Mesendoderm (in vitro differentiated cells): Measurements from ENCODE around the gene MAB21L4.

Experiments
- DNase-seq: peaks from one replicate; pipeline ENCODE4 v3.0.0; 2013
- H2AK5ac ChIP-seq: 2 replicates; pipeline ENCODE4 v1.6.1; 2013; ENCODE audit warnings: low read length, inconsistent platforms
- H2BK120ac ChIP-seq: 2 replicates; pipeline ENCODE4 v1.6.1; 2013; ENCODE audit warnings: low read depth, mild to moderate bottlenecking, low read length, moderate library complexity, mixed read lengths
- H2BK15ac ChIP-seq: replicated peaks from 2 replicates; pipeline ENCODE4 v1.6.1; 2013; ENCODE audit warnings: low read depth, mild to moderate bottlenecking, moderate library complexity
- H2BK5ac ChIP-seq: 2 replicates; pipeline ENCODE4 v1.6.1; 2013; ENCODE audit warnings: low read length, inconsistent platforms
- H3K18ac ChIP-seq: 2 replicates; pipeline ENCODE4 v1.6.1; 2013; ENCODE audit warnings: mild to moderate bottlenecking, low read length, mixed read lengths
- H3K23ac ChIP-seq: one replicate; pipeline ENCODE4 v1.6.1; 2013; ENCODE audit warnings: low read length
- H3K27ac ChIP-seq: 2 replicates; pipeline ENCODE4 v1.5.1; 2013; ENCODE audit warnings: low read depth, mild to moderate bottlenecking, inconsistent platforms, low read length, moderate library complexity
- H3K27me3 ChIP-seq: 2 replicates; pipeline ENCODE4 v1.6.1; 2013; ENCODE audit warnings: low read length, control low read depth, mild to moderate bottlenecking, inconsistent platforms; ENCODE audit not compliant: insufficient read depth, poor library complexity
- H3K36me3 ChIP-seq: 2 replicates; pipeline ENCODE4 v1.6.1; 2013; ENCODE audit warnings: low read length, inconsistent platforms; ENCODE audit not compliant: control insufficient read depth, insufficient read depth
- H3K4ac ChIP-seq: one replicate; pipeline ENCODE4 v1.6.1; 2013; ENCODE audit warnings: low read depth, mild to moderate bottlenecking, low read length, moderate library complexity
- H3K4me1 ChIP-seq: 2 replicates; pipeline ENCODE4 v1.6.1; 2013; ENCODE audit warnings: low read depth, low read length, inconsistent platforms; ENCODE audit not compliant: control insufficient read depth
- H3K4me2 ChIP-seq: 2 replicates; pipeline ENCODE4 v1.6.1; 2013; ENCODE audit warnings: low read length
- H3K4me3 ChIP-seq: 2 replicates; pipeline ENCODE4 v1.5.1; 2013; ENCODE audit warnings: mild to moderate bottlenecking, low read length
- H3K56ac ChIP-seq: one replicate; pipeline ENCODE4 v1.6.1; 2013; ENCODE audit warnings: low read length
- H3K79me1 ChIP-seq: 2 replicates; pipeline ENCODE4 v1.6.1; 2013; ENCODE audit warnings: low read length, inconsistent platforms
- H3K79me2 ChIP-seq: 2 replicates; pipeline ENCODE4 v1.6.1; 2013; ENCODE audit warnings: mild to moderate bottlenecking, low read length; ENCODE audit not compliant: control insufficient read depth, insufficient read depth
- H3K9ac ChIP-seq: 2 replicates; pipeline ENCODE4 v1.6.1; 2013; ENCODE audit warnings: low read length, inconsistent platforms
- H4K5ac ChIP-seq: one replicate; pipeline ENCODE4 v1.6.1; 2013; ENCODE audit warnings: low read length
- H4K8ac ChIP-seq: one replicate; pipeline ENCODE4 v1.6.1; 2013; ENCODE audit warnings: low read depth, mild to moderate bottlenecking, control low read depth, low read length, moderate library complexity
- WGBS: extraction: QIAGEN DNeasy Blood & Tissue Kit; methylation state at CpG from one replicate; pipeline ENCODE4 v1.1.7; 2013; ENCODE audit warnings: low lambda C conversion rate, missing lambda C conversion rate; ENCODE audit not compliant: insufficient coverage; ENCODE audit errors: extremely low coverage; 5-methylcytosine and 5-hydroxymethylcytosine counted together

MAB21L4 gene

DNA sequence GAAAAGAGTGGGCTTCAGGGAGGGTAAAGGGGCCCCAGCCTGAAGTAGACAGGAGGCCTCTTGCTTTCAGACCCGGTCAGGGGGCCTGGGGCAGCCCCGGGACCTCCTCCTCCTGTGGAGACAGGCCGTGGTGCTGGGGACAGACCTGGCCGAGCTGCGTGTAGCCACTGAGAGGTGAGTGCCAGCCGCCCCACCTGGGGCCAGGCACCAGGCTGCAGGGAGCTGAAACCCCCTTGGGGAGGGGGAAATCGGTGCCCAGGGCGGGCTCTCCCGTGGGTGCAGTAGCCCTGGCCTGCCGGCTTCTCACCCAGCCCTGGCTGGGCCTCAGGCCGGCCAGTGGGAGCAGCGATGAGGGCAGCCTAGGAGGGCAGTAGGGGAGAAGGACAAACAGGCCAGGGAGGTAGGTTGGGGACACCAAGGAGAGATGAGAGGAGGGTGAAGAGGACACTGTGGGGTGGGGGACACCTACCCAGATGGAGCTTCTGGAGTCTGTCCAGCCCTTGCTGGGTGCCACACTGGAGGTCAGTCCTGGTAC is 34.2 kb upstream of the MAB21L4 start:
- Histone ChIP-seq H3K4me2 (no peak overlapping the region), H3K18ac (no peak overlapping the region), H3K4ac (no peak overlapping the region), H3K36me3 (no peaks in the 10 kb centered on the region), H3K79me2 (no peaks in the 10 kb centered on the region), H3K27me3 (no peaks in the 10 kb centered on the region), H3K79me1 (no peaks in the 10 kb centered on the region), H2BK5ac (no peak overlapping the region), H3K9ac (no peak overlapping the region), H3K4me3 (no peak overlapping the region), H3K23ac (no peak overlapping the region), H2AK5ac (no peak overlapping the region), H3K27ac (no peak overlapping the region), H4K5ac (no peak overlapping the region), H3K4me1 (no peaks in the 10 kb centered on the region), H2BK120ac (no peak overlapping the region), H4K8ac (no peak overlapping the region), H3K56ac (no peak overlapping the region), H2BK15ac (no peak overlapping the region)
- DNase-seq, result no peak
- WGBS, result no CpG with 5 or more reads among the region's 12 CpGs

GRCh38 chr2:240929364-240930095 is 33.6 kb upstream of the MAB21L4 start:
- no peak overlapping the region for H2AK5ac ChIP-seq
- H3K9ac ChIP-seq, result no peak overlapping the region
- H3K23ac ChIP-seq, result no peak overlapping the region
- H2BK15ac ChIP-seq, result no peak overlapping the region
- no peak overlapping the region for H3K27ac ChIP-seq
- H2BK5ac ChIP-seq, result no peak overlapping the region
- no peaks in the 10 kb centered on the region for H3K79me2 ChIP-seq
- H3K27me3 ChIP-seq, result no peaks in the 10 kb centered on the region
- DNase-seq, result no peak
- no peak overlapping the region for H3K4ac ChIP-seq
- no peak overlapping the region for H3K4me3 ChIP-seq
- H3K79me1 ChIP-seq, result no peaks in the 10 kb centered on the region
- H3K18ac ChIP-seq, result no peak overlapping the region
- H4K5ac ChIP-seq, result no peak overlapping the region
- H3K4me1 ChIP-seq, result no peaks in the 10 kb centered on the region
- H3K4me2 ChIP-seq, result no peak overlapping the region
- no peak overlapping the region for H4K8ac ChIP-seq
- WGBS, result no CpG with 5 or more reads among the region's 10 CpGs
- H3K56ac ChIP-seq, result no peak overlapping the region
- H3K36me3 ChIP-seq, result no peaks in the 10 kb centered on the region
- H2BK120ac ChIP-seq, result no peak overlapping the region

DNA sequence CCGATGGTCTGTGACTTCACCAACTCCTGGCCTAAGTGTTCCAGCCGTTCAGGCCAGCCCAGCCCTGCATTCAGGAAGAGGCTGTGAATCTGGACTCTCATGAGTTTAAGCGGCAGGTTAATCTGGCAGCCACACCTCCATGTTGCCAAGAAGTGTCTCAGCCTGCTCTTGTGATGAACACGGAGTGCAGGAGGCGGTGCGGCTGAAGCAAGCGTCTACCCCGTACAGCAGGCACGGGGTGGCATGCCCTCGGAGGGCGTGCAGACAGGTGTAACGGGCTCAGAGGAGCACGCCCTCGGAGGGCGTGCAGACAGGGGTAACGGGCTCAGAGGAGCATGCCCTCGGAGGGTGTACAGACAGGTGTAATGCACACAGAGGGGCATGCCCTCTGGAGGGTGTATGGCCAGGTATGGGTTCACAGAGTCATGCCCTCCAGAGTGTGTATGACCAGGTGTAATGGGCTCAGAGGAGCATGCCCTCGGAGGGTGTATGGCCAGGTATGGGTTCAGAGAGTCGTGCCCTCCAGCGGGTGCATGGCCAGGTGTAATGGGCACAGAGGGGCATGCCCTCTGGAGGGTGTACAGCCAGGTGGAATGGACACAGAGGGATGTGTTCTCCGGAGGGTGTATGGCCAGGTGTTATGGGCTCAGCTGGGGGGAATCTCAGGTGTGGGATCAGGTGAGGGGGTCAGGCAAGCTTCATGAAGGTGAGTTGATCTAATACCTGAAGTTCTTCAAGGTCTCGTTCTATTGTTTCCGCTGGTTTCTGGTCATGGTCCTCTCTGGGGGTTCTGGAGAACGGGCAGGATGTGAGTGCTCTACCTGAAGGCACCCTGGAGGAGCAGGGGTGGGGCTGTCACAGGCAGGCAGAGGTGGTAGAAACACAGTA is 32.8 kb upstream of the MAB21L4 start:
- Histone ChIP-seq H3K56ac (no peak overlapping the region), H2AK5ac (no peak overlapping the region), H3K27me3 (no peaks in the 10 kb centered on the region), H3K27ac (no peak overlapping the region), H3K4me2 (no peak overlapping the region), H3K18ac (no peak overlapping the region), H3K23ac (no peak overlapping the region), H3K4me1 (no peaks in the 10 kb centered on the region), H4K5ac (no peak overlapping the region), H3K79me2 (no peaks in the 10 kb centered on the region), H4K8ac (no peak overlapping the region), H3K9ac (no peak overlapping the region), H2BK5ac (no peak overlapping the region), H3K4me3 (no peak overlapping the region), H2BK15ac (no peak overlapping the region), H3K79me1 (no peaks in the 10 kb centered on the region), H2BK120ac (no peak overlapping the region), H3K4ac (no peak overlapping the region), H3K36me3 (no peaks in the 10 kb centered on the region)
- DNase-seq, result no peak
- WGBS, result no CpG with 5 or more reads among the region's 24 CpGs

DNA sequence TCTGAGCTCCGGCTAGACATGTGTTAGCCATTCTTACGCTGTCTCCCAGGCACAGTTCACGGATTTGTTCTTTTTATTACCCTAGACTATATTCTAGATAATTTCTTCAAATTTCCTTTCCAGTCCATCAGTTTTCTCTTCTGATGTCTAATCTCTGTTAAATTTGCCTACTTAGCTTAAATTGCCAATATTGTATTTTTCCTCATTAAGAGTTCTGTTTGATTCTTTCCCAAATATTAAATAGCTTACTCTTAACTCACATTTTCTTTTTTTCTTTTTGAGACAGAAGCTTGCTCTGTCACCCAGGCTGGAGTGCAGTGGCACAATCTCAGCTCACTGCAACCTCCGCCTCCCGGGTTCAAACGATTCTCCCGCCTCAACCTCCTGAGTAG is 31.4 kb upstream of the MAB21L4 start:
- Histone ChIP-seq H3K4me1 (no peaks in the 10 kb centered on the region), H3K36me3 (no peaks in the 10 kb centered on the region), H2BK120ac (no peak overlapping the region), H3K4me2 (no peak overlapping the region), H3K23ac (no peak overlapping the region), H2AK5ac (no peak overlapping the region), H4K5ac (no peak overlapping the region), H3K4ac (no peak overlapping the region), H3K9ac (no peak overlapping the region), H3K4me3 (no peak overlapping the region), H2BK5ac (no peak overlapping the region), H3K27me3 (no peaks in the 10 kb centered on the region), H3K79me1 (no peaks in the 10 kb centered on the region), H3K79me2 (no peaks in the 10 kb centered on the region), H3K18ac (no peak overlapping the region), H3K27ac (no peak overlapping the region), H3K56ac (no peak overlapping the region), H4K8ac (no peak overlapping the region), H2BK15ac (no peak overlapping the region)
- no CpG with 5 or more reads among the region's 7 CpGs for WGBS
- DNase-seq, result no peak

GRCh38 chr2:240926516-240927389 is 30.8 kb upstream of the MAB21L4 start:
- no peaks in the 10 kb centered on the region for H3K36me3 ChIP-seq
- H3K4ac ChIP-seq, result no peak overlapping the region

More at GRCh38 chr2:240926516-240927389, 30.8 kb upstream of the MAB21L4 start:
- no CpG with 5 or more reads among the region's 38 CpGs for WGBS
- no peak overlapping the region for H3K56ac ChIP-seq
- no peak overlapping the region for H3K9ac ChIP-seq
- no peaks in the 10 kb centered on the region for H3K79me2 ChIP-seq
- H2BK120ac ChIP-seq, result no peak overlapping the region
- no peak for DNase-seq
- H3K4me2 ChIP-seq, result no peak overlapping the region
- H3K27me3 ChIP-seq, result no peaks in the 10 kb centered on the region
- H3K23ac ChIP-seq, result no peak overlapping the region
- no peak overlapping the region for H4K5ac ChIP-seq
- no peak overlapping the region for H2AK5ac ChIP-seq
- H3K4me3 ChIP-seq, result no peak overlapping the region
- H3K18ac ChIP-seq, result no peak overlapping the region
- H4K8ac ChIP-seq, result no peak overlapping the region
- H2BK15ac ChIP-seq, result no peak overlapping the region
- no peaks in the 10 kb centered on the region for H3K79me1 ChIP-seq
- H3K4me1 ChIP-seq, result no peaks in the 10 kb centered on the region
- H3K27ac ChIP-seq, result no peak overlapping the region
- H2BK5ac ChIP-seq, result no peak overlapping the region
